Measurements from ENCODE around the gene CHRDL1.

CHRDL1 gene

DNA sequence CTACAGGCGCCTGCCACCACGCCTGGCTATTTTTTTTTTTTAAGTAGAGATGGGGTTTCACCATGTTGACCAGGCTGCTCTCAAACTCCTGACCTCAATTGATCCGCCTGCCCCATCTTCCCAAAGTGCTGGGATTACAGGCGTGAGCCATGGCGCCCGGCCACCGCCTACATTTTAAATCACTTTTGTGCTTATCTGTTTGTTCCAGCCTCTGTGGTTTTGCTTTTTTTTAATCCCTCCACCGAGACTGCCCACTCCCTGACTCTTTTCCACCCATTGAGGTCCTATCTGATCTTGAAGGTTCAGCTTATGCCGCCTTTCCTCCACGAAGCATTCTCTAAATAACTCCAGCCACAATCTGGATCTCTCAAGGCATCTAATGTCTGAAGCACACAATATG lies 73.5 kb downstream of the CHRDL1 start:
- H3K9ac ChIP-seq (ENCODE audit: insufficient read length, low read depth), result no peak overlapping the region
- TF ChIP-seq ZNF274 (IDR thresholded peaks at IDR 0.05; ENCODE audit: low read depth, low read length), result no peak
- TF ChIP-seq YY1 (IDR thresholded peaks at IDR 0.05; ENCODE audit: insufficient read depth, insufficient read length), result no peak
- TF ChIP-seq SUZ12 (IDR thresholded peaks at IDR 0.05; ENCODE audit: extremely low read depth, insufficient read depth, insufficient read length), result no peak

GRCh38 chrX:110713666-110714065 lies 82.0 kb downstream of the CHRDL1 start:
- no peak overlapping the region for H3K9ac ChIP-seq (ENCODE audit: insufficient read length, low read depth)
- H3K27me3 ChIP-seq (ENCODE audit: insufficient read depth, insufficient read length), result no peaks in the 10 kb centered on the region
- H3K4me3 ChIP-seq (ENCODE audit: insufficient read length, low read depth), result no peak overlapping the region
- H3K36me3 ChIP-seq (ENCODE audit: insufficient read depth, insufficient read length, low read length), result no peaks in the 10 kb centered on the region
- no peaks in the 10 kb centered on the region for H3K4me1 ChIP-seq (ENCODE audit: insufficient read depth, insufficient read length)
- TF ChIP-seq SUZ12 (IDR thresholded peaks at IDR 0.05; ENCODE audit: extremely low read depth, insufficient read depth, insufficient read length) (no peak), ZNF274 (IDR thresholded peaks at IDR 0.05; ENCODE audit: low read depth, low read length) (no peak), YY1 (IDR thresholded peaks at IDR 0.05; ENCODE audit: insufficient read depth, insufficient read length) (no peak)
- H3K9me3 ChIP-seq (ENCODE audit: insufficient read depth, low read length), result no peaks in the 10 kb centered on the region
- no peak for DNase-seq (ENCODE audit: low read depth, low spot score)

More for the DNA sequence above, 73.5 kb downstream of the CHRDL1 start:
- Histone ChIP-seq H3K4me3 (ENCODE audit: insufficient read length, low read depth) (no peak overlapping the region), H3K4me1 (ENCODE audit: insufficient read depth, insufficient read length) (no peaks in the 10 kb centered on the region), H3K9me3 (ENCODE audit: insufficient read depth, low read length) (no peaks in the 10 kb centered on the region), H3K36me3 (ENCODE audit: insufficient read depth, insufficient read length, low read length) (no peaks in the 10 kb centered on the region), H3K27me3 (ENCODE audit: insufficient read depth, insufficient read length) (no peaks in the 10 kb centered on the region)
- no peak for DNase-seq (ENCODE audit: low read depth, low spot score)

DNA sequence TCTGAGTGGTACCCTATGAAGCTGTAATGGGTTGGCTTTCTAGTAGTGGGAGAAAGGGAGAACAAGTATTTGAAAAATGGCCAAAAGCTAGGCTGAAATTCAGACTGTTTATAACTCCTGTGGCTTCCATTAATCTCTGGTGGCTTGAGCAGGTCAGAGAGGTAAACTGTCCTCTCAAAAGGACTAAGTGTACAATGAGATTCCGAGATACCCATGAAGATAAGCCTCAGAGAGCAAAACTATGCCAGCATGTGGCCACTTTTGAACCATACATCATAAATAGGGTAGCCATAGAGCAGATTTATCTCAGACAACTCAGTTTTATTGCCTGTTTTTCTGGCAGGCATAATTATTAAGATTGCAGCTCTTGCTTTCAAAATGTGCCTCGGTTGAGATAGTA lies 89.2 kb downstream of the CHRDL1 start:
- DNase-seq (ENCODE audit: low read depth, low spot score), result no peak
- H3K9ac ChIP-seq (ENCODE audit: insufficient read length, low read depth), result no peak overlapping the region
- H3K9me3 ChIP-seq (ENCODE audit: insufficient read depth, low read length), result no peaks in the 10 kb centered on the region
- H3K36me3 ChIP-seq (ENCODE audit: insufficient read depth, insufficient read length, low read length), result no peaks in the 10 kb centered on the region
- no peak for TF ChIP-seq YY1 (IDR thresholded peaks at IDR 0.05; ENCODE audit: insufficient read depth, insufficient read length)
- no peak overlapping the region for H3K4me3 ChIP-seq (ENCODE audit: insufficient read length, low read depth)
- H3K27me3 ChIP-seq (ENCODE audit: insufficient read depth, insufficient read length), result no peaks in the 10 kb centered on the region
- H3K4me1 ChIP-seq (ENCODE audit: insufficient read depth, insufficient read length), result no peaks in the 10 kb centered on the region

GRCh38 chrX:110703641-110704040 lies 92.0 kb downstream of the CHRDL1 start:
- H3K36me3 ChIP-seq (ENCODE audit: insufficient read depth, insufficient read length, low read length), result no peaks in the 10 kb centered on the region
- TF ChIP-seq ZNF274 (IDR thresholded peaks at IDR 0.05; ENCODE audit: low read depth, low read length) (no peak), YY1 (IDR thresholded peaks at IDR 0.05; ENCODE audit: insufficient read depth, insufficient read length) (no peak), SUZ12 (IDR thresholded peaks at IDR 0.05; ENCODE audit: extremely low read depth, insufficient read depth, insufficient read length) (no peak)
- H3K4me3 ChIP-seq (ENCODE audit: insufficient read length, low read depth), result no peak overlapping the region
- DNase-seq (ENCODE audit: low read depth, low spot score), result no peak
- no peak overlapping the region for H3K9ac ChIP-seq (ENCODE audit: insufficient read length, low read depth)
- H3K4me1 ChIP-seq (ENCODE audit: insufficient read depth, insufficient read length), result no peaks in the 10 kb centered on the region
- H3K9me3 ChIP-seq (ENCODE audit: insufficient read depth, low read length), result no peaks in the 10 kb centered on the region
- no peaks in the 10 kb centered on the region for H3K27me3 ChIP-seq (ENCODE audit: insufficient read depth, insufficient read length)

DNA sequence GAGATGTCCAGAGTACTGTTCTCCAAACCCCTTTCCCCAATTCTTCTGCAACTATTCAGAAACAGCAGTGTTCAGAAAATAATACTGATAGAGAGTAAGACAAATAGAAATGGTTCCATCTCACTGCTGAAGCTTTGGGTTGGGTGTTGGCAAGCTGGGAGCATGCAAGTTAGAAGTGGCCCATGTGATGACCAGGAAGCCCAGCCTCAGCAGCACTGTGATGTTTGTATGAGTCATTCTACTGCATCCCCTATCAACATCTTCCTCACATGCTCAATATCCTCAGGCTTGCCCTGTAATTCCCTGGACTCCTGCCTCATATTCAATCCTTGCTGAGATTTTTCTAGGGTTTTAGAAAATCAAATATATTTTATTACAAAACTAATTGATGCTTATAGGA lies 96.5 kb downstream of the CHRDL1 start:
- Histone ChIP-seq H3K4me1 (ENCODE audit: insufficient read depth, insufficient read length) (no peaks in the 10 kb centered on the region), H3K36me3 (ENCODE audit: insufficient read depth, insufficient read length, low read length) (no peaks in the 10 kb centered on the region), H3K27me3 (ENCODE audit: insufficient read depth, insufficient read length) (no peaks in the 10 kb centered on the region), H3K9me3 (ENCODE audit: insufficient read depth, low read length) (no peaks in the 10 kb centered on the region), H3K4me3 (ENCODE audit: insufficient read length, low read depth) (no peak overlapping the region), H3K9ac (ENCODE audit: insufficient read length, low read depth) (no peak overlapping the region)
- TF ChIP-seq ZNF274 (IDR thresholded peaks at IDR 0.05; ENCODE audit: low read depth, low read length) (no peak), YY1 (IDR thresholded peaks at IDR 0.05; ENCODE audit: insufficient read depth, insufficient read length) (no peak), SUZ12 (IDR thresholded peaks at IDR 0.05; ENCODE audit: extremely low read depth, insufficient read depth, insufficient read length) (no peak)
- DNase-seq (ENCODE audit: low read depth, low spot score), result no peak

GRCh38 chrX:110698696-110699095 lies 96.9 kb downstream of the CHRDL1 start:
- Histone ChIP-seq H3K27me3 (ENCODE audit: insufficient read depth, insufficient read length) (no peaks in the 10 kb centered on the region), H3K4me3 (ENCODE audit: insufficient read length, low read depth) (no peak overlapping the region), H3K4me1 (ENCODE audit: insufficient read depth, insufficient read length) (no peaks in the 10 kb centered on the region), H3K9me3 (ENCODE audit: insufficient read depth, low read length) (no peaks in the 10 kb centered on the region), H3K36me3 (ENCODE audit: insufficient read depth, insufficient read length, low read length) (no peaks in the 10 kb centered on the region), H3K9ac (ENCODE audit: insufficient read length, low read depth) (no peak overlapping the region)
- TF ChIP-seq YY1 (IDR thresholded peaks at IDR 0.05; ENCODE audit: insufficient read depth, insufficient read length), result no peak
- TF ChIP-seq SUZ12 (IDR thresholded peaks at IDR 0.05; ENCODE audit: extremely low read depth, insufficient read depth, insufficient read length), result no peak
- no peak for TF ChIP-seq ZNF274 (IDR thresholded peaks at IDR 0.05; ENCODE audit: low read depth, low read length)
- DNase-seq (ENCODE audit: low read depth, low spot score), result no peak

DNA sequence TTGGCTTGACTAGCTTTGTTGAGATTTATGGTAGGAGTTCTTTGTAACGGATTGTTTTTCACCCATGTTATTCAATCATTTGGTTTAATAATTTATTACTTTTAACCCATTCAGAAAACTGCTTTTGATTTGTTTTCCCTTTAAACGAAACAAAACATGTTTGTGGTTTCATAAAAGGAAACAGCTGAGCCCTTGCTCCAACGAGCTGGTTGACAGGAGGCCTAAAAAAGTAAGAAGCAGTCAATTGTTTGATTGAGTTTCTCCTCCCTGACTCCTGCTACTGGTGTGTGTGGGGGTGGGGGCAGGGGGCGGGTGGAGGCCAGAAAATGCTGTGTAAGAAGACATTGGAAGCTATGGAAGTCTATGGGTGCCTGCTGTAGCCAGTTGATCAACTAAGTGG lies 102.8 kb downstream of the CHRDL1 start:
- no peak overlapping the region for H3K4me3 ChIP-seq (ENCODE audit: insufficient read length, low read depth)
- H3K9me3 ChIP-seq (ENCODE audit: insufficient read depth, low read length), result no peaks in the 10 kb centered on the region
- no peak overlapping the region for H3K9ac ChIP-seq (ENCODE audit: insufficient read length, low read depth)
- H3K27me3 ChIP-seq (ENCODE audit: insufficient read depth, insufficient read length), result no peaks in the 10 kb centered on the region
- TF ChIP-seq YY1 (IDR thresholded peaks at IDR 0.05; ENCODE audit: insufficient read depth, insufficient read length) (no peak), ZNF274 (IDR thresholded peaks at IDR 0.05; ENCODE audit: low read depth, low read length) (no peak), SUZ12 (IDR thresholded peaks at IDR 0.05; ENCODE audit: extremely low read depth, insufficient read depth, insufficient read length) (no peak)
- no peaks in the 10 kb centered on the region for H3K36me3 ChIP-seq (ENCODE audit: insufficient read depth, insufficient read length, low read length)
- DNase-seq (ENCODE audit: low read depth, low spot score), result no peak
- H3K4me1 ChIP-seq (ENCODE audit: insufficient read depth, insufficient read length), result no peaks in the 10 kb centered on the region

DNA sequence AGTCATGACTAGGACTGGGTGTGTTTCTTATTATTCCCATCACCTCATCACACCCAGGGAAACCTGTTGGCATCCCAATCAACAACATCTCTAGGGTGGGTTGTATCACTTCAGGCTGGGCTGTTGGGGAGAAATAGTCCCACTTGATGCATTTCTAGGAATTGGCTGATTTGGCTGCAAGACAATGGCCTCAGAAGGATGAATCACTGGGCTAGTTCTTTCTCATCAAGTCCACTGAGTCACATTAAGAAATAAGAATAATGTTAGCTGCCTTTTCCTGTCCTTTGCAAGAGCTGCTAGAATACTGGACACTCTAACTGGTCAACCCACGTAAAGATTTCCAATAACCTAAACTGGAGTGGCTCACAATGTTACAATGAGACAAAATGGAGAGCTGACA lies 104.2 kb downstream of the CHRDL1 start:
- Histone ChIP-seq H3K9ac (ENCODE audit: insufficient read length, low read depth) (no peak overlapping the region), H3K36me3 (ENCODE audit: insufficient read depth, insufficient read length, low read length) (no peaks in the 10 kb centered on the region), H3K27me3 (ENCODE audit: insufficient read depth, insufficient read length) (no peaks in the 10 kb centered on the region), H3K4me1 (ENCODE audit: insufficient read depth, insufficient read length) (no peaks in the 10 kb centered on the region), H3K4me3 (ENCODE audit: insufficient read length, low read depth) (no peak overlapping the region), H3K9me3 (ENCODE audit: insufficient read depth, low read length) (no peaks in the 10 kb centered on the region)
- no peak for DNase-seq (ENCODE audit: low read depth, low spot score)
- TF ChIP-seq SUZ12 (IDR thresholded peaks at IDR 0.05; ENCODE audit: extremely low read depth, insufficient read depth, insufficient read length) (no peak), YY1 (IDR thresholded peaks at IDR 0.05; ENCODE audit: insufficient read depth, insufficient read length) (no peak), ZNF274 (IDR thresholded peaks at IDR 0.05; ENCODE audit: low read depth, low read length) (no peak)

Measured in NT2/D1 (cell line).